Measurements from ENCODE around the gene TMEM119. TPM values are rescaled to one million over a fixed set of nuclear protein-coding genes. Genes with fewer than 3 reads are reported as not detected.

Gene TMEM119
- total and polyA plus RNA-seq, 2 experiments from 2014 or later, result 0.21 to 0.48 TPM

GRCh38 chr12:108623577-108623976 is 25.7 kb upstream of the TMEM119 start:
- Histone ChIP-seq H3K36me3 (no peaks in the 10 kb centered on the region), H3K9me3 (ENCODE audit: low read depth) (no peaks in the 10 kb centered on the region), H3K27ac (no peak overlapping the region), H3K27me3 (no peaks in the 10 kb centered on the region), H3K4me1 (ENCODE audit: low read depth) (no peaks in the 10 kb centered on the region), H3K4me3 (no peak overlapping the region)
- no peak for DNase-seq (ENCODE audit: low read depth in 1 of 2, low spot score in 1 of 2)
- no peak for TF ChIP-seq CTCF (IDR thresholded peaks at IDR 0.05; ENCODE audit: low read depth, low read length)

GRCh38 chr12:108622921-108623514 is 25.1 kb upstream of the TMEM119 start:
- TF ChIP-seq CTCF (IDR thresholded peaks at IDR 0.05; ENCODE audit: low read depth, low read length), result no peak
- no peaks in the 10 kb centered on the region for H3K9me3 ChIP-seq (ENCODE audit: low read depth)
- no peak overlapping the region for H3K27ac ChIP-seq
- H3K36me3 ChIP-seq, result no peaks in the 10 kb centered on the region
- no peak for DNase-seq (ENCODE audit: low read depth in 1 of 2, low spot score in 1 of 2)
- H3K27me3 ChIP-seq, result no peaks in the 10 kb centered on the region
- H3K4me1 ChIP-seq (ENCODE audit: low read depth), result no peaks in the 10 kb centered on the region
- H3K4me3 ChIP-seq, result no peak overlapping the region

DNA sequence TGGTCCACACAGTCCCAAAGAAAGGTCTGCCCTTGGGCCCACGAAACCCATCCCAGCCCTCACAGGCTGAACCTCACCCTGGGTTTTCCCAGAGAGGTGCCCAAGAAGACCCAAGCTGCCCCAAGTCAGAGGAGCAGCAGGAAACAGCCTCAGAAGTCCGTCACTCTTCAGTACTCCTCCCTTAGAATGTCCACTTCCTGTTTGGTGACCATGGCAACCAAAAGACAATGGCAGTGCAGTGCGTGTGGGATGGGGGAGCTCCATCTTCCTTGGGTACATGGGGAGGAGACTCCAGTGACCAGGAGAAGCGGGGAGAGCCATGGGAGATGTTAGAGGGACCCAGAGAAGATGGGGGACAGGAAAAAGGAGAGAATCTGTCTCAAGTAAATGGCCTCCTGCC is 24.5 kb upstream of the TMEM119 start:
- peak in 1 of 2 donors; percentile 82 for DNase-seq (ENCODE audit: low read depth in 1 of 2, low spot score in 1 of 2)
- no peak overlapping the region for H3K27ac ChIP-seq
- H3K4me3 ChIP-seq, result no peak overlapping the region
- H3K27me3 ChIP-seq, result no peaks in the 10 kb centered on the region
- H3K4me1 ChIP-seq (ENCODE audit: low read depth), result no peaks in the 10 kb centered on the region
- H3K9me3 ChIP-seq (ENCODE audit: low read depth), result no peaks in the 10 kb centered on the region
- TF ChIP-seq CTCF (IDR thresholded peaks at IDR 0.05; ENCODE audit: low read depth, low read length), result no peak
- no peaks in the 10 kb centered on the region for H3K36me3 ChIP-seq

DNA sequence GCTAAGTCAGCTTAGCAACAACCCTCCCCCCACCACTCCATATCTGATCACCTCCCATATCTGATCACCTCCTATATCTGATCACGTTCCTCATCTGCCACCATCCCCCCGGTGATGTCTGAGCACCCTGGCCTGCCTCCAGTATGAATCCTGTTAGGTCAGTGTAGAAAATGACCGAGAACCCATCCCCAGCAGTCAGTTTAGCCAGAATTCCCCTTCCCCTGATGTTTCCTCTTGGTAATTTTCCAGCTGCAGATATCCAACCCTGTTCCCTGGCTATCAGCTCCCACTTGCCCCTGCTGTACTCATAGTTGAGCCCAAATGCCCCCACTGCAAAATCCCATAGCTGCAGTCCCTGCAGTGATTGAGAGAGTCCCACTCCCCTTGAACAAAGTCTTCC is 23.3 kb upstream of the TMEM119 start:
- no peak for TF ChIP-seq CTCF (IDR thresholded peaks at IDR 0.05; ENCODE audit: low read depth, low read length)

DNA sequence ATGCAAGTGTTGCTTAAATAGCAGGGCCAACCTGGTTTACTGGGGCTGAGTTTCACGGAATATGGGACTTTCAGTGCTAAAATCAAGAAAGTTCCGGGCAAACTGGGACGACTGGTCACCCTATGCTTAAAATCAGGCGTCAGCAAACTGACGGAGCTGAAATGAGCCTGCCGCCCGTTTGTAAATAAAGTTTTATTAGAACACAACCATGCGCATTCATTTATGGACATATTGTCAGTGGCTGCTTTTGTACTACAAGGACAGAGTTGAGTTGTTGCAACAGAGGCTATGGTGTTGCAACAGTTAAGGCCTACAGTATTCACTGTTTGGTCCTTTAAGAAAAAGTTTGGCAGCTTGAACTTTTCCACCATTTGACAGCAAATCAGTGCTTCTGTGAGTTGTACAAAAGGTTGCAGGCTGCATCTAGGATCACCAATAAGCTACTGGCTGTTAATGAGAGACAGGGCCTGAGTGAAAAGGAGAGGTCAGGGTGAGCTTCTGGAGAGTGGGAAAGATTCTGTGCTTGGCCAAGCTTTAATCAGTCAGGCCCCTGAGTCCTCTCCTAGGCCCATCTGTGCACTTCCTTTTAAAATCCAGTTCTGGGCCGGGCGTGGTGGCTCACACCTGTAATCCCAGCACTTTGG is 22.5 kb upstream of the TMEM119 start:
- DNase-seq (ENCODE audit: low read depth in 1 of 2, low spot score in 1 of 2), result peak in 1 of 2 donors; percentile 94
- H3K4me1 ChIP-seq (ENCODE audit: low read depth), result no peaks in the 10 kb centered on the region
- no peak overlapping the region for H3K4me3 ChIP-seq
- H3K27me3 ChIP-seq, result no peaks in the 10 kb centered on the region
- H3K27ac ChIP-seq, result no peak overlapping the region
- H3K9me3 ChIP-seq (ENCODE audit: low read depth), result no peaks in the 10 kb centered on the region
- TF ChIP-seq CTCF (IDR thresholded peaks at IDR 0.05; ENCODE audit: low read depth, low read length), result no peak
- H3K36me3 ChIP-seq, result no peaks in the 10 kb centered on the region

More for the DNA sequence above, 23.3 kb upstream of the TMEM119 start:
- Histone ChIP-seq H3K4me1 (ENCODE audit: low read depth) (no peaks in the 10 kb centered on the region), H3K27me3 (no peaks in the 10 kb centered on the region), H3K9me3 (ENCODE audit: low read depth) (no peaks in the 10 kb centered on the region), H3K36me3 (no peaks in the 10 kb centered on the region), H3K27ac (no peak overlapping the region), H3K4me3 (no peak overlapping the region)
- DNase-seq (ENCODE audit: low read depth in 1 of 2, low spot score in 1 of 2), result no peak
